SK-N-SH (cell line): ENCODE data around the gene HBG1. TPM values are rescaled to one million over a fixed set of nuclear protein-coding genes. Genes with fewer than 3 reads are reported as not detected.

Experiments used
- CTCF ChIA-PET: fragments of 300-600, 350-600 bp; formaldehyde crosslinking; extraction: SDS; loops from one replicate; lab custom pipeline; 2021; lab: Yijun Ruan, JAX
- POLR2A ChIA-PET: fragments of 350-600 bp; sonication (Branson Sonifier 250); formaldehyde crosslinking; extraction: SDS; loops from one replicate; lab custom pipeline; 2020; ENCODE audit warnings: antibody characterized with exemption, inconsistent platforms; lab: Yijun Ruan, JAX
- DNase-seq: peaks from one replicate; pipeline ENCODE4 v3.0.0; 2012
- H2AFZ ChIP-seq: fragments of 200-600 bp; sonication (generic); 2 replicates; pipeline ENCODE4 v1.8.1; 2016; ENCODE audit warnings: antibody characterized with exemption, mild to moderate bottlenecking, low read depth
- H3F3A ChIP-seq: fragments of 200-600 bp; sonication (generic); replicated peaks from 2 replicates; pipeline ENCODE3; 2016; ENCODE audit warnings: antibody characterized with exemption, mild to moderate bottlenecking; ENCODE audit not compliant: insufficient read depth
- H3K27ac ChIP-seq, 2 experiments: fragments of 200-500 bp in 1 of 2; fragments of 200-600 bp in 1 of 2; sonication (Bioruptor generic) in 1 of 2; sonication (generic), shearing (Covaris generic) in 1 of 2; 2 replicates each; pipeline versions ENCODE4 v1.5.1 to v1.6.1; 2014 to 2016; ENCODE audit warnings: low read depth in 2 of 2, inconsistent platforms in 1 of 2, low read length in 1 of 2, mild to moderate bottlenecking in 1 of 2, mixed read lengths in 1 of 2
- H3K27me3 ChIP-seq: fragments of 200-600 bp; sonication (generic), shearing (Covaris generic); 2 replicates; pipeline ENCODE4 v1.6.1; 2016; ENCODE audit warnings: mixed run types; ENCODE audit not compliant: insufficient read depth
- H3K36me3 ChIP-seq, 2 experiments: fragments of 200-500 bp in 1 of 2; fragments of 200-600 bp in 1 of 2; sonication (Bioruptor generic) in 1 of 2; sonication (generic) in 1 of 2; replicated peaks in 1 of 2; 2 replicates each; pipeline versions ENCODE3 to v1.5.1; 2014 to 2016; ENCODE audit warnings: low read length in 1 of 2, mild to moderate bottlenecking in 1 of 2; ENCODE audit not compliant: insufficient read depth in 2 of 2, control insufficient read depth in 1 of 2
- H3K4me1 ChIP-seq, 2 experiments: fragments of 200-500 bp in 1 of 2; fragments of 200-600 bp in 1 of 2; sonication (Bioruptor generic) in 1 of 2; sonication (generic), shearing (Covaris generic) in 1 of 2; 2 replicates each; pipeline versions ENCODE4 v1.5.1 to v1.6.1; 2014 to 2016; ENCODE audit warnings: low read depth in 1 of 2, low read length in 1 of 2, mixed run types in 1 of 2; ENCODE audit not compliant: insufficient read depth in 2 of 2, control insufficient read depth in 1 of 2
- H3K4me2 ChIP-seq: fragments of 200-600 bp; sonication (generic), shearing (Covaris generic); 2 replicates; pipeline ENCODE4 v1.6.1; 2017; ENCODE audit warnings: mixed run types
- H3K4me3 ChIP-seq, 2 experiments: fragments of 200-500 bp in 1 of 2; fragments of 200-600 bp in 1 of 2; sonication (Bioruptor generic) in 1 of 2; sonication (generic), shearing (Covaris generic) in 1 of 2; 2 replicates each; pipeline versions ENCODE4 v1.5.1 to v1.8.1; 2014 to 2016; ENCODE audit warnings: low read depth in 2 of 2, inconsistent platforms in 1 of 2, low read length in 1 of 2, mild to moderate bottlenecking in 1 of 2, mixed read lengths in 1 of 2, moderate library complexity in 1 of 2
- H3K79me2 ChIP-seq: fragments of 200-600 bp; sonication (generic); 2 replicates; pipeline ENCODE4 v1.8.1; 2017; ENCODE audit warnings: mild to moderate bottlenecking; ENCODE audit not compliant: insufficient read depth
- H3K9ac ChIP-seq: fragments of 200-600 bp; sonication (generic); 2 replicates; pipeline ENCODE4 v1.6.1; 2017; ENCODE audit warnings: mixed run types
- H3K9me2 ChIP-seq: fragments of 200-600 bp; sonication (generic); 2 replicates; pipeline ENCODE4 v1.6.1; 2017; ENCODE audit warnings: mixed run types
- H3K9me3 ChIP-seq: fragments of 200-600 bp; sonication (generic); 2 replicates; pipeline ENCODE4 v1.6.1; 2017; ENCODE audit warnings: mixed run types, mild to moderate bottlenecking, moderate library complexity
- H4K20me1 ChIP-seq: fragments of 200-600 bp; sonication (generic); 2 replicates; pipeline ENCODE4 v1.6.1; 2017; ENCODE audit warnings: mild to moderate bottlenecking, mixed run types; ENCODE audit not compliant: insufficient read depth
- EP300 ChIP-seq, 2 experiments: IDR thresholded peaks; 2 replicates each; pipeline versions ENCODE4 v1.4.0 to v1.6.1; 2012; ENCODE audit warnings: borderline replicate concordance in 1 of 2, low read depth in 1 of 2, low read length in 1 of 2
- FOSL2 ChIP-seq: IDR thresholded peaks from 2 replicates; pipeline ENCODE4 v1.4.0; 2012; ENCODE audit warnings: low read depth, mild to moderate bottlenecking, moderate library complexity, borderline replicate concordance
- FOXJ3 ChIP-seq: sonication (generic); formaldehyde crosslinking; IDR thresholded peaks from 2 replicates; pipeline ENCODE4 v1.5.1; 2020; ENCODE audit warnings: mild to moderate bottlenecking, missing genetic modification reagents
- FOXM1 ChIP-seq: IDR thresholded peaks from 2 replicates; pipeline ENCODE4 v1.4.0; 2012; ENCODE audit warnings: low read depth, mild to moderate bottlenecking
- JUND ChIP-seq: IDR thresholded peaks from 2 replicates; pipeline ENCODE4 v1.4.0; 2012
- NFIC ChIP-seq: IDR thresholded peaks from 2 replicates; pipeline ENCODE4 v1.4.0; 2012; ENCODE audit warnings: borderline replicate concordance
- POLR2AphosphoS5 ChIP-seq: IDR thresholded peaks from 2 replicates; pipeline ENCODE4 v1.6.1; 2012; ENCODE audit warnings: low read depth, low read length
- RAD21 ChIP-seq: IDR thresholded peaks from 2 replicates; pipeline ENCODE4 v1.6.1; 2012; ENCODE audit warnings: mild to moderate bottlenecking, low read length
- RFX5 ChIP-seq: IDR thresholded peaks from 2 replicates; pipeline ENCODE4 v1.6.1; 2012; ENCODE audit warnings: mild to moderate bottlenecking, improper control_type of control experiment, low read length
- SIN3A ChIP-seq: IDR thresholded peaks from 2 replicates; pipeline ENCODE4 v1.6.1; 2012; ENCODE audit warnings: low read depth, mild to moderate bottlenecking, low read length, moderate library complexity, borderline replicate concordance
- TAF1 ChIP-seq: IDR thresholded peaks from 2 replicates; pipeline ENCODE4 v1.6.1; 2012; ENCODE audit warnings: low read depth, mild to moderate bottlenecking, low read length, moderate library complexity, borderline replicate concordance
- USF1 ChIP-seq: IDR thresholded peaks from 2 replicates; pipeline ENCODE4 v1.4.0; 2012; ENCODE audit warnings: low read depth, borderline replicate concordance
- WGBS: methylation state at CpG from one replicate; pipeline ENCODE4 v1.1.6; 2017; ENCODE audit warnings: low lambda C conversion rate; 5-methylcytosine and 5-hydroxymethylcytosine counted together
- polyA plus RNA-seq, 3 experiments: library from polyadenylated mRNA; depleted of rRNA; stranded (reverse); fragments of >200 nt; gene quantifications; 2 replicates each; pipeline ENCODE4 v1.2.3, GENCODE V29; 2012
- TF ChIP-seq, protein P1 (sequence below): fragments of 150-350 bp; IDR thresholded peaks from 2 replicates; pipeline ENCODE4 v1.6.1; 2017; ENCODE audit warnings: antibody characterized with exemption, low read length, low read depth, borderline replicate concordance
- TF ChIP-seq, protein P2 (sequence below): IDR thresholded peaks from 2 replicates; pipeline ENCODE4 v1.6.1; 2012; ENCODE audit warnings: mild to moderate bottlenecking, low read depth, low read length, moderate library complexity

The HBG1 gene
- polyA plus RNA-seq, 1 of the 3 experiments (the other 2 are of a cell fraction), result not detected

DNA sequence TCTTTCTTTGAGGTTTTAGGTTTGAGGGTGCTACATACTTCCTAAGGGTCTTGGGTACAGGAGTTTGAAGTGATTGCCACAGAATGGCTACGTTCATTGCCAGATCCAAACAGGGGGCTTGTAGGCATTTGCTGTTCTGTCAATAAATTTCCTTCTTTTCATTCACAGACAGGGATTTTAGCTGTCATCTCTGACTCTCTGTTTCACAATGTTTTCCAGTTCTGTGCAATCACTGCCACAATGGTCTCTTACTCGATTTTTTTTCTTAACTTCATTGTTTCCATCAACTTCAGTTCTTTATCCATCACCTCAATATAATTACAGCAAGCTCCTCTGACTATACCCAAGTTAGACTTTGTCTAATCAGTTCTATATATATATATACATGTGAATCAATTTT is 9.2 kb downstream of the HBG1 start:
- Histone ChIP-seq H3K27ac (no peak overlapping the region), H4K20me1 (no peaks in the 10 kb centered on the region), H3F3A (no peaks in the 10 kb centered on the region), H3K36me3 (no peaks in the 10 kb centered on the region), H3K27me3 (no peaks in the 10 kb centered on the region; the same call in 1 of the 2 replicates), H3K9ac (no peak overlapping the region), H3K9me2 (no peaks in the 10 kb centered on the region), H3K4me1 (no peaks in the 10 kb centered on the region), H3K4me3 (no peak overlapping the region), H3K4me2 (no peak overlapping the region), H3K79me2 (no peaks in the 10 kb centered on the region), H2AFZ (no peak overlapping the region), H3K9me3 (no peaks in the 10 kb centered on the region)
- ChIA-PET CTCF (interaction anchor here (0.9 kb wide), 1 partner anchor 42 kb away, joined by 4 read pairs; no protein-coding TSS in a partner anchor), POLR2A (no interaction called here)
- no peak for TF ChIP-seq USF1
- TF ChIP-seq EP300 (IDR thresholded peaks at IDR 0.05; ENCODE audit: borderline replicate concordance in 1 of 2, low read depth in 1 of 2, low read length in 1 of 2), result no peak
- no peak for TF ChIP-seq POLR2AphosphoS5
- no peak for TF ChIP-seq RAD21
- TF ChIP-seq SIN3A, result no peak
- TF ChIP-seq RFX5, result no peak
- no peak for TF ChIP-seq FOXM1
- no peak for TF ChIP-seq FOSL2
- TF ChIP-seq TAF1, result no peak
- TF ChIP-seq, protein P1, sequence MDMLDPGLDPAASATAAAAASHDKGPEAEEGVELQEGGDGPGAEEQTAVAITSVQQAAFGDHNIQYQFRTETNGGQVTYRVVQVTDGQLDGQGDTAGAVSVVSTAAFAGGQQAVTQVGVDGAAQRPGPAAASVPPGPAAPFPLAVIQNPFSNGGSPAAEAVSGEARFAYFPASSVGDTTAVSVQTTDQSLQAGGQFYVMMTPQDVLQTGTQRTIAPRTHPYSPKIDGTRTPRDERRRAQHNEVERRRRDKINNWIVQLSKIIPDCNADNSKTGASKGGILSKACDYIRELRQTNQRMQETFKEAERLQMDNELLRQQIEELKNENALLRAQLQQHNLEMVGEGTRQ, result no peak
- no peak for TF ChIP-seq NFIC
- no peak for TF ChIP-seq JUND
- no peak for TF ChIP-seq FOXJ3 (CRISPR knock-in tag)
- TF ChIP-seq, protein P2, sequence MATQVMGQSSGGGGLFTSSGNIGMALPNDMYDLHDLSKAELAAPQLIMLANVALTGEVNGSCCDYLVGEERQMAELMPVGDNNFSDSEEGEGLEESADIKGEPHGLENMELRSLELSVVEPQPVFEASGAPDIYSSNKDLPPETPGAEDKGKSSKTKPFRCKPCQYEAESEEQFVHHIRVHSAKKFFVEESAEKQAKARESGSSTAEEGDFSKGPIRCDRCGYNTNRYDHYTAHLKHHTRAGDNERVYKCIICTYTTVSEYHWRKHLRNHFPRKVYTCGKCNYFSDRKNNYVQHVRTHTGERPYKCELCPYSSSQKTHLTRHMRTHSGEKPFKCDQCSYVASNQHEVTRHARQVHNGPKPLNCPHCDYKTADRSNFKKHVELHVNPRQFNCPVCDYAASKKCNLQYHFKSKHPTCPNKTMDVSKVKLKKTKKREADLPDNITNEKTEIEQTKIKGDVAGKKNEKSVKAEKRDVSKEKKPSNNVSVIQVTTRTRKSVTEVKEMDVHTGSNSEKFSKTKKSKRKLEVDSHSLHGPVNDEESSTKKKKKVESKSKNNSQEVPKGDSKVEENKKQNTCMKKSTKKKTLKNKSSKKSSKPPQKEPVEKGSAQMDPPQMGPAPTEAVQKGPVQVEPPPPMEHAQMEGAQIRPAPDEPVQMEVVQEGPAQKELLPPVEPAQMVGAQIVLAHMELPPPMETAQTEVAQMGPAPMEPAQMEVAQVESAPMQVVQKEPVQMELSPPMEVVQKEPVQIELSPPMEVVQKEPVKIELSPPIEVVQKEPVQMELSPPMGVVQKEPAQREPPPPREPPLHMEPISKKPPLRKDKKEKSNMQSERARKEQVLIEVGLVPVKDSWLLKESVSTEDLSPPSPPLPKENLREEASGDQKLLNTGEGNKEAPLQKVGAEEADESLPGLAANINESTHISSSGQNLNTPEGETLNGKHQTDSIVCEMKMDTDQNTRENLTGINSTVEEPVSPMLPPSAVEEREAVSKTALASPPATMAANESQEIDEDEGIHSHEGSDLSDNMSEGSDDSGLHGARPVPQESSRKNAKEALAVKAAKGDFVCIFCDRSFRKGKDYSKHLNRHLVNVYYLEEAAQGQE, result no peak
- no peak for DNase-seq
- 0% methylated on average over 2 of the region's 2 CpGs for WGBS
